ENCODE data around the gene ZBTB24.
A peak's percentile ranks its signal among the peaks of the same experiment; 100 is the strongest.

The ZBTB24 gene

DNA sequence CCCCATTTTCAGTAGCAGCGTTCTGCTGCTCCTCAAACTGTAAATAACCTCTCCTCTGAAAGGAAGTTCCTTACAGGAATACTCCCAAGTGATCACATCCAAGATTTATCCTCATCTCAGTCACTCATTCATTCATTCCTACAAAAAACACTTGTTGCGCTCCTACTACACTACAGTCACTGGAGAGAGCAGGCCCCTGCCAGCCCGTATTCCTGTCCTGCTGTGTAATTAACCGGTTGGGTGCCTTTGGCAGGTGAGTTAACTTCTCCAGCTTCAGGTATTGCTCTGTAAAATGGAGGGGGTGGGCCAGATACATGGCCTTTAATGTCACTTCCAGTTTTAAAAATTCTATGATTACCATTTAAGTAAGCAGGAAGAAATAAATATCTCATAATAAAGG is 15.0 kb upstream of the ZBTB24 start:
- no peak for DNase-seq

- no peak for DNase-seq
Measured at GRCh38 chr6:109496036-109496772, 13.2 kb upstream of the ZBTB24 start.

- no peak for DNase-seq
Measured at GRCh38 chr6:109493865-109494264, 10.8 kb upstream of the ZBTB24 start.

DNA sequence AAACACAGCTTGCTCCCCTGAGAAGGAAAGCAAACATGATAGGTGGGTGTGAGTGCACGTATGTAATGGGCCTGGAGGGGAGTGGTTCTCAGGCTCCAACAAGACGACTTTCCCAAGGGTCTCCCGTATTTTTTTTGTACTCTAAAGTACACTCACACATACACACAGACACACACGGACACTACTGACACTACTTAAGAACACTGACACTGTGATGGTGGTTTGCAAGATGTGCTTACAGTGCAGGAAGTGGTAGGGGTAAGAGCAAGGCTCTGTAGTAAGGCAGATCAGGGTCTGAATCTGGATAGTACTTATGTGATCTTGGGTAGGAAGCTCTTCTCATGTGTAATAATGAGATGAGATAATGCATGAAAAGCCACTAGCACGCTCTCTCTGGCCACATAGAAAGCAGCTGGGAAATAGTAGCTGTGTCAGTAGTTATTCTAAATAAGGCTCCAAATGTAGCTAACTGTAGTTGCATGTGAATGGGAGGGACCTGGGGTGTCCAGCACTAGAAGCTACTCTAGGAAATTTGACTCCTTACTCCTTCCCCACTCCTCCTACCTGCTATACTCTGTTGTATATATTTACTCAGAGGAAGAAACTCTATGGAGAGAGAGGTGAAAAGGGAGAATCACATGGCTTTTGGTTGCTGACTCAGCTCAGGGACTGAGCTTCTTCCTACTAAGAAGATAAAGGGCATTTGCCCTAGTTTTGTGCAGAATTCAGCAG is 8.4 kb upstream of the ZBTB24 start:
- peak; percentile 21 for DNase-seq

DNA sequence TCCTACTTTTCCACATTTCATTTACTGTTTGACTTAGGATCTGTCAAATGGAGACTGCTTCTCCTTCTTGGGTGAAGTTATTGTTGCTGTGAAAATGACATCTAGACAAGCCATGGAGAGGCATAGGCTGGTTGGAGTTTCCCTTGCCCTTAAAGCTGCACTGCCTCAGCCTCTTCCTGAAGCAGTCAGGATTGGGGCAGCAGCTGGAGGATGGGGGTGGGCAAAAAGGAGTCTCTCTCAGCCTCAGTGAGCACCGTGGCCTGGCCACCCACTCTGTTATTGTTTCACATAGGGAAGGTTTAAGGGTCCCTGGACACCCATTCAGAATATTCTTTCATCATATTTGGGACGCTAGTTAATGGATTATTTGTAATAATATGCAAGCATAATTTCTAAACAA is 7.7 kb upstream of the ZBTB24 start:
- DNase-seq, result no peak

- no peak for DNase-seq
Measured at GRCh38 chr6:109488001-109488400, 5.0 kb upstream of the ZBTB24 start.

DNA sequence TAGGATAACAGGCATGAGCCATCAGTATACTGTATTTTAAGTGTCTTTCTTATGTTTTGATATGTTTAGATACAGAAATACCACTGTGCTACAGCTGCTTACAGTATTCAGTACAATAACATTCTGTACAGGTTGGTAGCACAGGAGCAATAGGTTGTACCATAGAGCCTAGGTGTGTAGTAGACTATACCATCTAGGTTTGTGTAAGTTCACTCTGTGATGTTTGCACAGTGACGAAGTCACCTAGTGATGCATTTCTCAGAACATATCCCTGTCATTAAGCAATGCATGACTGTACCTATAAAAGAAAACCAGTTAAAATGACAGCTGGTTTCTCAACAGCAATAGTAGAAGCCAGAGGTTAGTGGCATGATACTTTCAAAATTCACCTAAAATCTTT is 3.0 kb upstream of the ZBTB24 start:
- peak; percentile 9 for DNase-seq

- DNase-seq, result no peak
Measured at GRCh38 chr6:109485266-109485935, 2.4 kb upstream of the ZBTB24 start.

DNA sequence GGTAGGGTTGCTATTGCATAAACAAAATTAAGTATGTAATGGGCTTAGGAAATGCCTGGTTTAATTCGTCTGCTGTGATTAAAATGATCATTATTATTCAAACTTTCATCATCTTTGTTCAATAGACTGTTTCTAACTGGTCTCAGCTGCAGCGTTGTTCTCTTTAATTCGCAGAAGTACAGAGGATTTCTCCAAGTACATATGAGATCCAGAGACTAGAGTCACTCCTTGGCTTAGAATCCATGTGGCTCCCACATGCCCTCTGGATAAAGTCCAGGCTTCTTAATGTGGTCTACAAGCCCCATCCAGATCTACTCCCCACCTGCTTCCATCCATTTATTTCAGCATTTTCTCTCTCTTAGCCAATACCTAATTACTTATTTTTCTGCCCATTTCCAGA is 1.1 kb upstream of the ZBTB24 start:
- no peak for DNase-seq

DNA sequence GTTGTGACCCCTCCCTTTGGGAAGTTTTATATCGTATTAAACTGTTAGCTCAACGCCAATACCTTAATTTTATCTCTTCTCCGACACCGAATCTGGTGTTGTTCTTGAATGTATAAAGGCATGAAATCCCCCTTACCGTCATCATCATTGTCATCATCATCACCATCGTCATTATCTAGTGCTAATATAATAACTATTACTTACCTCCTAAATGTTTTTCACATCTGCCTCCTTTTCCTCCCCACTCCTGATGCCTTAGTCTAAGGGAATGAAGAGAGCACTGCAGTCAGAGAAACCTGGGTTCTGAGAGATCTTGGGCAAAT is 677 bp upstream of the ZBTB24 start:
- DNase-seq, result no peak

- DNase-seq, result no peak
Measured at GRCh38 chr6:109480993-109481480, 2.0 kb downstream of the ZBTB24 start.

GRCh38 chr6:109478841-109479624 is 4.0 kb downstream of the ZBTB24 start:
- DNase-seq, result no peak

GRCh38 chr6:109478222-109478805 is 4.7 kb downstream of the ZBTB24 start:
- no peak for DNase-seq

GRCh38 chr6:109477725-109478124 is 5.3 kb downstream of the ZBTB24 start:
- DNase-seq, result no peak

- no peak for DNase-seq
Measured at GRCh38 chr6:109477184-109477583, 5.8 kb downstream of the ZBTB24 start.

DNA sequence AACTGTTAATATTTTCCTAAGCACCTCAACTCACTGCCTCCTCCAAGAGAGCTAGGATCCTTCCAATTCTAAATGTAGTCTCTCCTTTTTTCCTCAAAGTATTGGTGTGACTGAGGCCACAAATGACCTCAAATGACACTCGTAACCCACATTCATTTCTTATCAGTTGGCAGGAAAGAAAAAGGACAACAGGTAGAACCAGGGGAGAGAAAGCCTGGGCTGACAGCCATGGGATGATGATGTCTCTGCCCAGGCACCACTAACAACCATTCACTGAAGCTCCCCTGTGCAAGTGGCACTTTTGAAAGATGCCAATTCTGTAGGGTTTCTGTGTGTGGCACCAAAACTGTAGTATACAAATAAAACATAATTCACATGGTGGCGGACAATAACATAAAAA is 7.4 kb downstream of the ZBTB24 start:
- DNase-seq, result no peak

- no peak for DNase-seq
Measured at GRCh38 chr6:109474995-109475394, 8.0 kb downstream of the ZBTB24 start.

DNA sequence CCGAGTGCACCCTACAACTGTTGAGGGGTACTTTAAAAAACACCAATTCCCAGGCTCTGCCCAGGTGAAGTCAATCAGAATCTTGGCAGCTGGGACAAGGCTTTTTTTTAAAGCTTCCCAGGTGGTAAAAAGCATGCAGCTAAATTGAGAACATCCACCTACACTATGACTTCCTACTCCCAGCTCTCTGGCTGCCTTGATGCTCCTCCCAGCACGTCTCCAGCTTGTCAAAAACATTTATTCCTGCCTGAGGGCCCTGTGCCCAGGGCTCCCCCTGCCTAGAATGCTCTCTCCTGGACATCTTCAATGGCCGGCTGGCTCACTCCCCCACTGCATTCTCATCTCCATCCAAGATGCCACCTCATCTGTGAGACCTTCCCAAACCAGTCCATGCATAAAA is 9.9 kb downstream of the ZBTB24 start:
- DNase-seq, result no peak

DNA sequence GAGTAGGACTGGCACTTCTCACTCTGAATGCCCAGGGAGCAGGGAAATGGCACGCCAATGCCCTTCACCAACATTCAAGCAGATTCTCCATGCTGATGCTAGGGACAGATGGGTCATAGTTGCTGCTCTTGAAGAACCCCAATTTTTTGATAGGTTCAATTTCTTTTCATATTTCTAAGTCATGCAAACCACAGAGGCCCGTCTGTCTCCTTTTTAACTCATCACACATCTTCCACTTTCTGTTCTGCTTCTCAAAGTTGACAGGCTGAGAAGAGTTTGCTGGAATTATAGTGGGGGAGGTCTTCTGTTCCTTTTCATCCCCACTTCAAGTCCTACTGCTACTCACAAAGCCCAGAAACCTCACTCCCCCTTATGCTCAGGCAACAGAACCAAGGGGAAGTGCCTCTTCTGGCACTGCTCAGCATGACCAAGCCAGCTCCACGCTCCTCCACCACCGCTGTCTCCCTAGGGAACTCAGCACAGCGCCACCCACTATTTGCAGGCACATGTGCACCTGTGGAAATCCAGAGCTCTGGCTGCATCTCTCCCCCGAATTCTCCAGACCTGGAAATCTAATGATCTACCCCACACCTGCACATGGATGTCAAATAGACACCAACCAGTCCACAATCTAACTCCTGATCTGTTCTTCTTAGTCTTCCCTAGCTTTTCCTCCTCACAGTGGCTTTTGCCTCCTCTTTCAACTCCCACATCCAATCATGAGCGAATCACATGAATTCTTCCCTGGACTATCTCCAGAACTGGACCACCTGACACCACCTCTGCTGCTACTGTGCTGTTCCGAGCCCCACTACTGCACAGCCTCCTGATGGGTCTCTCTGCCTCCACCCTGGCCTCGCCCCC is 10.7 kb downstream of the ZBTB24 start:
- DNase-seq, result no peak

DNA sequence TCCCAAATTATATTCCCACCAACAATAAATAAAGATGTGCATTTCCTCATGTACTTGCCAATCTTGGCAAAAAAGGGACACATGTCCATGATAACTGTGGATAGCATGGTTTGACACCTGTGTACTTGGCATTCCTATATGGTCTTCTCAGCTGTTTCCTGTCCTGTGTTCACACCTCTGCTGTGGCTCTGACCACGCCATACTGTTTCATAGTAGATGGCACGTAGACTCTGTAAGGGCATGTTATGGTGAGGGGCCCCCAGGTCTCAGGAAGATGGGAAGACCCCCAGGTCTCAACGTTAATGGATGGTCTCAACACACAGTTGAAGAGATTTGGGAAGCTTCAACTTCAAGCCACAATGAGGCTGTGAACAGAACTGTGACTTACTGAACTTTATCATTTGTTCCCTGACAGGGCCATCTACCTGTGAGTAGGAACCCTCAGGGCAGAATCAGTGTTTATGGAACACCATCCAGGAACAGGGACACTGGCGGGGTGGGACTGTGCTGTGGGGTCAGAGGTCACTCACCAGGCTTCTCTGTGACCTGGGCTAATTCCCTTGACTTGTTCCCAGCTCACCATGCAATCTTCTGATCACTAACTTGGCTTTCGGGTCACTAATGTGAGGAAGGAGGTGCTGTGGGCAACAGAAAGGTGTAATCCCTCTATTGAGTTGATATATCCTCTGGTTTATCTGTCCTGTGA is 11.8 kb downstream of the ZBTB24 start:
- no peak for DNase-seq

- no peak for DNase-seq
Measured at GRCh38 chr6:109469591-109470189, 13.3 kb downstream of the ZBTB24 start.
